Measurements from ENCODE around the gene VAMP8.
A peak's percentile ranks its signal among the peaks of the same experiment; 100 is the strongest.
"Not testable (repeated sequence)": the region's sequence is repeated elsewhere in the genome, so short reads cannot be mapped to it uniquely, and the experiment has no call there.

VAMP8 gene

DNA sequence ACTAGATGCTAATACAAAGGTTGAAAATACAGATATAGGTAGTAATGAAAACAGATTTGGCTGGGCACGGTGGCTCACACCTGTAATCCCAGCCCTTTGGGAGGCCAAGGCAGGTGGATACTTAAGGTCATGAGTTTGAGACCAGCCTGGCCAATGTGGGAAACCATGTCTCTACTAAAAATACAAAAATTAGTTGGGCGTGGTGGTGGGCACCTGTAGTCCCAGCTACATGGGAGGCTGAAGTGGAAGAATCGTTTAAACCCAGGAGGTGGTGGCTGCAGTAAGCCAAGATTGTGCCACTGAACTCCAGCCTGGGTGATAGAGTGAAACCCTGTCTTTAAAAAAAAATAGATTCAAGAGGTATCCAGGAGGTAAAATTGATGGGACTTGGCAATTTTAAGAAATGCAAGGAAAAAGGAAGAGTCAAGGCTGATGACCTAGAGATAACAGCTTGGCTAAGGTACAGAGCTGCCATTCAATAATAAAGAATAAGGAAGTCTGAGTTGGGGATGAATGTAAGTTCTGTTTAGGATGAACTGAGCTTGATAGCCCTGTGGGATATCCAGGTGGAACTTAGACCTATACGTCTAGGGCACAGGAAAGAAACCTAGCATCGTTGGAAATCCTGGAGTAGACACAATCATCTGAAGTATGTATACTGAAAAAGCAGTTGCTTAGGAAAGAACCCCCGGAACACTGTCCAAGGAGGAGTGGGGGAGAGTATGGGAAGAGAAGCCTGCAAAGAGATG, 29.4 kb upstream of the VAMP8 start:
- no peak for DNase-seq

DNA sequence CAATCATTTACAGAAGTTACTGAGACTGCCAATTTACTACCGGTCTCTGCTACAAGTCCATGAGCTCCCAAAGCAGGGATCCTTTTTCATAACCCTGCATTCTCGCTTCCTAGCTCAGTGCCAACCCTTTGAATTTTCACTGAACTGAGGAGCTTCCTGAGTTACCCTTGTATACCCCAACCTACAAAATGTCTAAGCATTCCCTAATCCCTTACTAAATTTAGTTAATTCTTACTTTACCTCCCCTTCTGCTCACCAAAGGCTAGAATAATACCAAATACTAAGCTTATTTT, 28.8 kb upstream of the VAMP8 start:
- no peak for DNase-seq

DNA sequence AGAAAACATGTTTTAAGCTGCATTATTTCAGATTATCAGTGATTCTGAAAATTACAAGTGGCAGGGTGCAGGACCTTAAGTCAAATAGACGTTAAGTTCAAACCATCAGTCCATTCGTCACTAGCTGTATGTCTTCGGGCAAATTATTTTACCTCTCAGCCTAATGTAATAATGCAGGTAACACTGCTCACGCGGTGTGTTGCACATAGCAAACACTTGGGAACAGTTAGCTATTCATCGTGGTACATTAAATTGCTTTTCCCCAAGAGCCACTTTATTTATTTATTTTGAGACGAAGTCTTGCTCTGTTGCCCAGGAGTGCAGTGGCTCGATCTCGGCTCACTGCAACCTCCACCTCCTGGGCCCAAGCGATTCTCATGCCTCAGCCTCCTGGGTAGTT, 28.3 kb upstream of the VAMP8 start:
- no peak for DNase-seq

DNA sequence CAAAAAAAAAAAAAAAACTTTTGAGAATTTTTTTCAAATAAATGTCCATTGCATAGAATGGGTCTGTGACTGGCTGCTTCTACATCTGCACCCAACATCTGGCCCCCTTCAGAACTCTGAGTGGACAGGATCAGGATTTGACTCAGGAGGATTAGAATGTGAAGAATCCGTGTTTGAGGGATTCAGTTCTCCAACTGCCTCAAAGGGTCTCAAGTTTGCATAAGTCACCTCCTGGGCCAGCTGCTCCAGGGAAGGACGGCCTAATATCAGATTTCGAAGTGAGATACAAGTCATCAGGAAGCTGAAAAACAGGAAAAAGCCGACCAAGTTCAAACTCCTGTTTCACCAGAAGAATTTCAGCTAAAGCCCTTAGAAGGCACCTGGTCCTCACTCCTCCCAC, 27.6 kb upstream of the VAMP8 start:
- peak; percentile 61 for DNase-seq

DNA sequence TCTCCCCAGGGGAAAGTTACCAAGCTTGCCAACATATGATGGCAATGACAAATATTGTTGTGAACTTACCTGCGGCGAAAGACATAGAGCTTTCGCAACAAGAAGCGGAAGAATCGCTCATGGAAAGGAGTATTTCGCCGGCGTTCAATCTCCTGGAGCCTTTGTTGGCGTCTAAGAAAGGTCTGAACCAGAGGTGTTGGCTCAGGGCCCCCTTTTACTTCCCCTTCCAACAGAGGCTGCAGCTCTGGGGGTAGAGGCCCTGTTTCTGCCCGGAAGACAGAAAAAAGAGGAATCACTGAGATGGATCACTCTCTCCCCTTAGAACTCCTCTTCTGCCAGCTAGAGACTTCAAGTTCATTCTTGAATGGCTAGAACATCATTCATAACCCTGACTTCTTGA, 26.9 kb upstream of the VAMP8 start:
- DNase-seq = no peak

DNA sequence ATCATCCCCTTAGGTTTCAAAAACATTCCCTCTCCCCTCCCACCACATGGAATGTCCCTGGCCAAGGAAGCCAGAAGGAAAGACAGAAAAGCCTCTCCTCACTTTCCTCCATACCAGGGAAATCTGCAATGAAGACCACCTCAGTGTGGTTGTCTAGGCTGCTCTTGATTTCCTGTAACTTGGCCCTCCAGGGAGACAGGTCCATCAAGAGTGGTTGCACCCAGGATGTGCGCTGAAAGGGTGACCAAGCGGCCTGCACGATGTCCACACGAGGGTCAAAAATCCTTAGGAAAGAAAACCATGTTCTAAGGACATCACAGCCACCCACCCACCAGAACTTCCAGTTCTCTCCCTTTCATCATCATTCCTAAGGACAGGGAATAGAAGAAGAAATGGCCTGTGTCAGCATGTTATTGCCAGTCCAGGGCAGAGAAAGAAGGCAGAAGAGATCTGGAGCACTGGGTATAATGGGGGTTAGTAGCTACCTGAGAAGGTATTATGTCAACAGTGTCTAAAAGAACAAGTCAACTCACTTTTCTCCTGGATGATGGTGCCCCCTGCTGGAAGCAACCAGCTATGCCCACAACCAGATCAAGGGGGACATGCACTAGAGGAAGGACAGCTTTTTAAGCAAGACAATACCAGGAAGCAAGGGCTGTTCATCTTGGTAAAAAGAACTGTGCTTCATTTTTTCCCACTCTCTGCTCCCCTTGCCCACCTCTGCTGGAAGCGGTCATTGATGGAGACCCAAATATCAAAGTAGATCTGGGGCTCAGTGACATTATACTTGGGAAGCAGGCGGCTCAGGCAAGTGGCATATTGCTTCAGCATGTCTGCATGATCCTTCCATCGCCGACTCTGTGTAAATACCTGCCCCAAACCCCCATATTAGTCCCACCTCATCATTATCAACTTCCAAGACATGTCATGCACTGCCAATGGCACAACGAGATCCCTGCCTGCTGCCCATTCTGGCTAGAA, 25.4 kb upstream of the VAMP8 start:
- no peak for DNase-seq

DNA sequence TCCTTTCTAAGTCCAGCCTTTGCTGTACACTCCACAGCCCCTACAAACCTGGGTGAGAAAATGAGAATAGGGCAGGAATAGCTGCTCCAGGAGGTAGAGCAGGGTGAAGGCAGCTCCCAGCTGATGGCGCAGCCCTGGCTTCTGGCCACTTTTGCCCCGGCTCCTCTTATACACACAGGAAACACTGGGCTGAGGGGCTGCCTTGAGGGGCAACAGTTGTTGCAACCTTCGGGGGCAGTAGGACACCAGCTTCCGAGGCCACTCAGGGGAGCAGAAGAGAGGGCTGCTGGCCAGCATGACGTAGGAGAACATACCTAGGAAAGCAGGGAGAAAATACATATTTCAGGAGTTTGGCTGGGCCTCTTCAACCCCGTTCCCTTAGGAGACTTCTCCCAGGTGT, 24.2 kb upstream of the VAMP8 start:
- no peak for DNase-seq

DNA sequence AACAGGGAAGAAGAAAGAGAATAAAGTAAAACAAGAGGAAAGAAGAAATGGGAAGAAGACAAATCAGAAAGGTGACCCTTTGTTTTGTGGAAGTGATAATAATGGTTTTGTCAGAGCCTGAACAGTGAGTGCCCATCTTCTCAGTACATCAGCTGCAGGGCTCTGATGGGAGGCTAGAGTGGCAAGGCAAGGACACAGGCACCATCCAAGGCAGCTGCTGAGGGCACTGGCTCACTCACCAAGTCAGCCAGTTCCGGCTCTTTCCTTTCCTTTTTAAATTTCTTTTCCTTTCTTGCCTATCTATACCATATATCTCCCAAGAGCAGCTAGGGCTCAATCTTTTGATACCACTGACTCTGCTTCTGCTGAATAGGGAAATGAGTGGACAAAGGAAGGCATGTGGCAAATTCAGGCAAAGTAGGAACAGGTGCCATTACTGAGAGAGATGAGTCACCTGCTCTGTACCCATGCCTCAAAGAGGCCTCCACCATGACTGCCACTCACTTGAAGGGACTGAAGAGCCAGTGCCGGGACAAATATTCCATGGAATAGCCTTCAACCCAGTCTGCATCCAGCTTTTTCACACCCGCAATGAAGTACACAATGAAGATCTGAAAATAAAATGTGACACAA, 22.3 kb upstream of the VAMP8 start:
- DNase-seq = no peak

DNA sequence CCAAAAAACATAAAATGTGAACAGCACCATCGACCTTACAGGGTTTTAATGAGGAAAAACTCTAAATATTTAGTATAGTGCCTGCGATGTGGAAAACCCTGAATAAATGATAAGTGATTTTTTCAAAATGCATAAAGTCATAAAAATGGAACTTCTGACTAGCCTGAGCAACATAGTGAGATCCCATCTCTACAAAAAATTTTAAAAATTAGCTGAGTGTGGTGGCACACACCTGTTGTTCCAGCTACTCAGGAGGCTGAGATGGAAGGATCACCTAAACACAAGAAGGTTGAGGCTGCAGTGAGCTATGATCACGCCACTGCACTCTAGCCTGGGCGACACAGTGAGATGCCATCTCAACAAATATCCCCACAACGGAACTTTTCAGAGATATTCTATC, 20.3 kb upstream of the VAMP8 start:
- DNase-seq = no peak

DNA sequence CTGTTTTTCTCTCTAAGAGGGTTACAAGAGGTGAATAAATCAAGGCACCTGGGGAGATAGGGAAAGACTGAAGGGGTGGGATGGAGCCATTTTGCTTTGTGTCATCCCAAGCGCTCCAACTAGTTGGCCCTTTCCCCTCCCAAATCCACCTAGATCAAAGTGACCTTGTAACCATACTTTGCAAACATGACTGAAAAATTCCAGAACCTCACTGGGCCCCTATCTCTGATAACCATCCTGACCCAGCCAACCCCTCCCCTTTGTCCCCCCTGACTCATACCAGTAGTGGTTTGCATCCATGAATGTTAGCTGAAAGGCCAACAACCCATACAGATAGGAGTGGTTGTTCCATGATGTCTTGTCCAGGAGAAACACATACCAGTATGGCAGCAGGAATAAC, 19.2 kb upstream of the VAMP8 start:
- DNase-seq = no peak

DNA sequence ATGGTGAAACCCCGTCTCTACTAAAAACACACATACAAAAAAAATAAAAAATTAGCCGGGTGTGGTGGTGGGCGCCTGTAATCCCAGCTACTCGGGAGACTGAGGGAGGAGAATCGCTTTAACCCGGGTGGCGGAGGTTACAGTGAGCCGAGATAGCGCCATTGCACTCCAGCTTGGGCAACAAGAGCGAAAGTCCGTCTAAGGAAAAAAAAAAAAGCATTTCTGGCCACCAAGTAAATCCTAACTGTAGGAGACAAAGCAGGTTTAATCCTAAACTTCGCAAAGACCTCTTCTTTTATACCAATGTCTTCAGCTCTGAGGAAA, 17.0 kb upstream of the VAMP8 start:
- DNase-seq = not testable (repeated sequence)

DNA sequence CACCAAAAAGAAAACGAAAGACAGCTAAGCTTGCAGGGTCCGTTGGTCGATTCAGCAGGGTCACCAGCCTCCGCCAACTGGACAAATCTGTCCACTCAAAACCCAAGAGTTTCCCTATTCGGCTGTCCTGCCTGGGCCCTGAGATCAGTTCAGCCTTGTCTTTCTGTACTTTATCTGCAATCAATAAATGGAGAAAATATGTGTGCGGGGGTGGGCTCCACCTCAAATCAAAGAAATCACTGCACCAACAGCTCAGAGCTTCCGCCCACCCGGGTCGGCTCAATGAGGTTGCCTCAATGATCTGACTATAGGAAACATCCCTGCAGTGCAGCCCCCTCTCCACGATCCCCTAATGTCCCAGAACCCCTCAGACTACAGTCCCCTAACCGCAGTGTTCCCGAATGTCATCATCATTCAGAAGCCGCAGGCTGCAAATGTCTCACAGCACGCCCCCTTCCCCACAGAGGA, 16.5 kb upstream of the VAMP8 start:
- no peak for DNase-seq

DNA sequence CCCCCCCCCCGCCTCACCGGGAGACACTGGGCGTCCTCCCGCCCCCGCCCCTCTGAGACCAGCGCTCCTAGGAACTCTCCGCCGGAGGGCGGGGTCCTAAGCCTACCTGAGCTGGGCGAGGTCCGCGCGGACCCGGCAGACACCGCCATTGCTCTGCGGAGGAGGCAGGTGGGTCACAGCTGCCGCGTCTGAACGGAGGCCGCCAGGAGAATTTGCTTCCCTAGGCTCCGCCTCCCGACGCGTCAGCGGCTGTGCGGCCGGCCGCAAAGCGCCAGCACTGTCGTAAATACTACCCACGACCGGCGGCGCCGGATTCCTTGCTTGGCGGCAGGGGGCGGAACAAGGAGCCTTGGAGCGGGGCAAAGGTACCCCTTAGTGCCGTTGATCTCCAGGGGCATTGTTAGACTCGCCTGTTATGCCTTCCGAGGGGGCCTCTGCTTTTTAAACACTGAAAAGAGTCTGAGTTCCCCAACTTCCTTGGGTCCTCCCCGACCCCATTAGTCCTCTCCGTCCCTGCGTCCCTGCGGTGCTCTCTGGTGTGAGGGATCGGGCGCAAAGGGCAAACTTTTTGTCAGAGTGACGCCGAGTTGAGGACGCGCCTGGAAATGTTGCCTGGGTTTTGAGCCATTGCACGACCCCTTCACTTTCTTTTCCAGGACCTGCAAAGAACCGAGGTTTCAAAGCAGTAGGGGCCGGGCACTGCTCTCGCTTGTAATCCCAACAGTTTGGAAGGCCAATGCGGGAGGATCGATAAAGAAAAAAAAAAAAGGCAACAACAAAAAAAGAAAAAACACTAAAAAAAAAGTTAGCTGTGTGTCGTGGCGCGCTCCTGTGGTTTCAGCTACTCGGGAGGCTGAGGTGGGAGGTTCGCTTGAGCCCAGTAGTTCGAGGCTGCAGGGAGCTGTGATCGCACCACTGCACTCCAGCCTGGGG, 15.8 kb upstream of the VAMP8 start, which contains the start of gene GGCX:
Gene GGCX (minus strand): TSS at position 214 of the 933 bp plus-strand sequence. CDS start 65 bp downstream, at position 149.
- peak; percentile 66 for DNase-seq

DNA sequence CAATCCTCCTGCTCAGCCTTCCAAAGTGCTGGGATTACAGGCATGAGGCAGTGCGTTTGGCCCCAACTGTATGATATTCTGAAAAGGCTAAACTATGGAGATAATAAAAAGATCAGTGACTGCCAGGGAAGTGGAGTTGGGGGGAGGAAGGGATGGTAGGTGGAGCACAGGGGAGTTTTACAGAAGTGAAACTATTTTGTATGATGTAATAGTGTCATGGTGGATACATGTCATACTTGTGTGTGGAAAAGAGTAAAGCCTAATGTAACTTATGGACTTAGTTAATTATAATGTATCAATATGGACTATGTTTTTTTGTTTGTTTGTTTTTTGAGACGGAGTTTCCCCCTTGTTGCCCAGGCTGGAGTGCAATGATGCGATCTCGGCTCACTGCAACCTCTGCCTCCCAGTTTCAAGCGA, 13.2 kb upstream of the VAMP8 start:
- no peak for DNase-seq

DNA sequence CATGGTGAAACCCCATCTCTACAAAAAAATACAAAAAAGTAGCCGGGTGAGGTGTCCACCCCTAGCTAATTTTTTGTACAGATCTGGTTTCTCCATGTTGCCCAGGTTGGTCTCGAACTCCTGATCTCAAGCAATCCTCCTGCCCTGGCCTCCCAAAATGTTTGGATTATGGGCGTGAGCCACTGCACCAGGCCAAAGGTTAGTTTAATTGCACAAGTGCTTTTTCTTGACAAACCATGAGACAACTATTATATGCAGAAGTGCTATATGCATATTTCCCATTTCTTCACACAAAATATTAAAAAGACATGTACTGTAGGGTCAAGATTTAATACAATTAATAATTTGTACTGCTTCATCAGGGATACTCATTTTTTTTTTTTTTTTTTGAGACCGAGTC, 11.1 kb upstream of the VAMP8 start:
- DNase-seq = no peak

DNA sequence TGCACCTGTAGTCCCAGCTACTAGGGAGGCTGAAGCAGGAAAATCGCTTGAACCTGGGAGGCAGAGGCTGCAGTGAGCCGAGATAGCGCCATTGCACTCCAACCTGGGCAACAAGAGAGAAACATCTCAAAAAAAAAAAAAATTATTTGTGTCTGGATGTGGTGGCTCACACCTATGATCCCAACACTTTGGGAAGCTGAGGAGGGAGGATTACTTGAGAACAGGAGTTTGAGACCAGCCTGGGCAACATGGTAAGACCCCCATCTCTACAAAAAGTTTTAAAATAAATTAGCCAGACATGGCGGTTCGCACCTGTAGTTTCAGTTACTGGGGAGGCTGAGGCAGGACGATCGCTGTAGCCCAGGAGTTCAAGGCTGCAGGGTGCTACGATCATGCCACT, 1.6 kb upstream of the VAMP8 start:
- DNase-seq = no peak

DNA sequence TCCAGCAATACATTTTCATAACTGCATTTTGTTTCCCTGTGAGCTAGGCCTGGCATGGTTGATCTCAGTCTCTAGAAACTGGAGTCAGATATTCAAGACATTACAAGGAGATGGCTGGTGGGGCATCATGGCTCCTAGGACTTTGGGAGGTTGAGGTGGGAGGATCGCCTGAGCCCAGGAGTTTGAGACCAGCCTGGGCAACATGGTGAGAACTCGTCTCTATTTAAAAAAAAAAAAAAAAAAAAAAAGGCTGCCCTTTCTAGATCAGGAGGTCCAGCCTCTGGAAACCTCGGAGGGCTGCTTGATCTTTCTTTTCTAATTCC, 362 bp upstream of the VAMP8 start:
- no peak for DNase-seq

DNA sequence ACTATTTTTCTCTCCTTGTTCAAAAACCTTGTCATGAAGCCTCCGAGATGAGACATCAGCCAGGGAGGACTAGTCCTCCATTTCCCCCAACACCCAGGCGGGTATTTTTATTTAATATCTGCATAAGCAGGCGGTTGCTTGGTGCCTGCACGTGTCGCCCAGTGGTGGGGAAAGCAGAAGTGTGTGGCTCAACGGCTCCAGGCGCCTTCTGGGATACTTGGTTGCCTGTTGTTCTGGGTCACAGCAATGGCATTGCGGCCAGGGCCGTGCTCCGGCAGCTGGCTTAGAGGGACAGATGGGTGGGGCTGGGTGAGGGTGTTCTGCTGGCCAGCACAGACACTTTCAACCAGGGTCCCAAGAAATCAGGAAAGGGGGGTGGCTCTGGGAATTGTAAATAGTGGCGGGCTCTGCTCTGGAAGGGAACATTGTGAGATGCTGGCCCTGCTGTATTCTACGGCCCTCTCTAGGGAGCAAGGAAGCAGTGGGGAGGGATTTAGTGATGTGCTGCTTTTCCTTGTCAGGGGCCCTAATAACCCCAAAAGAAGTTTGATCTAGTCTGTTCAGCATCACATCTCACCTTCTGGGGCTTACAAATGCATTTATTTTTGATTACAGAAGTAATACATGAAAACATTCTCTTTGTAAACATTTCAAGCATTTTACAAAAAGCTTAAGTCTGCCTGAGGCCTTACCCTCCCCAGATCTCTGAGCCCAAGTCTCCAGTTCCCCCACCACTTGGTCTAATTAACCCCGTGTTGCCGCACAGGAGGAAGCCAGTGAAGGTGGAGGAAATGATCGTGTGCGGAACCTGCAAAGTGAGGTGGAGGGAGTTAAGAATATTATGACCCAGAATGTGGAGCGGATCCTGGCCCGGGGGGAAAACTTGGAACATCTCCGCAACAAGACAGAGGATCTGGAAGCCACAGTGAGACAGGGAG, 1.1 kb downstream of the VAMP8 start:
- DNase-seq = no peak

DNA sequence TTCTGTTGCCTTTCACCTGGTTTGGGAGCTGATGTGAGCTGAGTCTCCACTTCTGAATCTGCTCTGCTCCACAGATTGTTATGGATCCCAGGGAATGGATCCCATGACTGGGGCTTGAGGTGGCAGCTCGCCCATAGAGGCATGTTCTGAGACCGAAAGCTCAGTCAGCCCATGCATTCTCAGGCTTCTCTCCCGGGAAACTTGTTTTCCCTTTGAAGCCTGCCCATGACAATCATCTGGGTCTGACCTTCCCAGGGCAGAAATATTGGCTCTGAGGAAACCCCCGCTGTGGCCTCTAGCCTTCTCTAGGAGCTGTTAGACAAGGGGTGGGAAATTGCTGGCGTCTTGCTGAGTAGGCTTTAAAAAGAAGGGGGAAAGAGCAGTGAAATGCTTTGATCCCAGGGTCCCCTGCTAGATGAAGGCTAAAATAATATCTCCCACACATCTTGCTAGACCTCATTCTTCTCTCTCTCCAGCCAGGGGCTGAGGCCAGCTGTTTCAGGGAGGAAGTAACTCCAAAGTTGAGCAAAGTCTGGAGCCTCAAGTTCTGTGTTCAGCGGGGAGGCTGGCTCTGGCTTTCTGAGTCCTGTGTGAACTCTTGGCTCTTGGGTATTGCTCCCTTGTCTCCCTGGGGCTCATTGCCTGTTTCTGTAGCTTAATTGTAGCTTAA, 2.0 kb downstream of the VAMP8 start:
- DNase-seq = no peak

DNA sequence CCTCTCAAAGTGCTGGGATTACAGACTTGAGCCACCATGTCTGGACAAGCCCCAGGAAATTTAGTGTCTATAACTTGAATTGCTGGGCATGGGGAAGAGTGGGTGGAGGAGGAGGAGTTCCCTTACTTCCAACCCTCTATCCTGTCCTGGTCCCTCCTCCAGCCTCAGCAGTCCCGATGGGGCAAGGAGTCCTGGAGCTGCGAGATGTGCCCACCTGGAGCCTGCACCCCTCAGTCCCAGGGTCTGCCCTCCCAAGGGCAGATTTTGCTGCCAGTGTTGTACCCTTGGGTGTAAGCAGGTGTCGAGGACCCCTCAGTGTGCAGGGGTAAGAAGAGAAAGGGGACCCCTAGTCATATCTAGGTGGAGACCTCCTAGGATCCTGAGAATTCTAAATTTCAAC, 2.8 kb downstream of the VAMP8 start:
- no peak for DNase-seq

DNA sequence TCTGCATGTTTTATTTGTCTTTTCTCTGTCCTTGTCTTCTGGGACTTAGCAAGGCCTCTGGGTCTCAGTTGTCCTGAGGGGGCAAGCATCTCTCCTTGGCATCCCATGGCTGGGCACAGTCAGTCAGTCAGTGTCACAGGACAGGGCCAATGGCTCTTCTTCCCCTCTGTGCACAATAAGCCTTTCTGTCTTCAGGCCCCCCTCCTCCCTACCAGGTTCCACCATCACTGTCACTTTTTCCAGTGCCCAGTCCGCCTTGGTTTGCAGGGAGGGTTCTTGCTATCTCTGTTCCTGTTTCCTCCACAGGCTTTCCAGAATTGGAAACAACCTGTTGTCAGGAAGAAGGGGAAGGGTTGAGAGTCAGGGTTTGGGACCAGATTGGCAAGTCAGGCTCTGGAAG, 5.1 kb downstream of the VAMP8 start:
- no peak for DNase-seq

Data from 8988T (cell line).